Mesenchymal stem cell (in vitro differentiated cells and primary cell): Measurements from ENCODE around the gene ASCL3.

Experiments
- DNase-seq: peaks from one replicate; pipeline ENCODE4 v3.0.0-alpha.2; 2013
- H2AFZ ChIP-seq: one replicate; pipeline ENCODE4 v1.6.1; 2013; ENCODE audit warnings: low read depth, mild to moderate bottlenecking, control low read depth, inconsistent platforms, low read length, moderate library complexity
- H2AK5ac ChIP-seq: 2 replicates; pipeline ENCODE4 v1.6.1; 2013; ENCODE audit warnings: low read length, moderate library complexity, mild to moderate bottlenecking, inconsistent platforms; ENCODE audit not compliant: severe bottlenecking
- H2BK120ac ChIP-seq: one replicate; pipeline ENCODE4 v1.6.1; 2013; ENCODE audit warnings: low read depth, mild to moderate bottlenecking, inconsistent platforms, low read length, moderate library complexity
- H2BK12ac ChIP-seq, 2 experiments: one replicate each; pipeline ENCODE4 v1.6.1; 2013; ENCODE audit warnings: inconsistent platforms in 2 of 2, low read length in 2 of 2, mild to moderate bottlenecking in 2 of 2, moderate library complexity in 2 of 2, control low read depth in 1 of 2
- H2BK15ac ChIP-seq: one replicate; pipeline ENCODE4 v1.6.1; 2013; ENCODE audit warnings: mild to moderate bottlenecking, low read depth, inconsistent platforms; ENCODE audit not compliant: poor library complexity, severe bottlenecking
- H2BK5ac ChIP-seq: 2 replicates; pipeline ENCODE4 v1.6.1; 2013; ENCODE audit warnings: low read depth, mild to moderate bottlenecking, low read length, control low read depth, inconsistent platforms; ENCODE audit not compliant: poor library complexity, severe bottlenecking
- H3K14ac ChIP-seq, 2 experiments: one replicate each; pipeline ENCODE4 v1.6.1; 2013; ENCODE audit warnings: inconsistent platforms in 2 of 2, low read length in 2 of 2, control low read depth in 1 of 2, mild to moderate bottlenecking in 1 of 2, moderate library complexity in 1 of 2
- H3K18ac ChIP-seq, 2 experiments: one replicate each; pipeline ENCODE4 v1.6.1; 2013; ENCODE audit warnings: inconsistent platforms in 2 of 2, low read length in 2 of 2, control low read depth in 1 of 2, low read depth in 1 of 2, mild to moderate bottlenecking in 1 of 2
- H3K23ac ChIP-seq, 2 experiments: one replicate each; pipeline ENCODE4 v1.6.1; 2013; ENCODE audit warnings: inconsistent platforms in 2 of 2, low read length in 2 of 2, mild to moderate bottlenecking in 2 of 2, moderate library complexity in 2 of 2, control low read depth in 1 of 2
- H3K27ac ChIP-seq: 2 replicates; pipeline ENCODE4 v1.5.1; 2013; ENCODE audit warnings: mild to moderate bottlenecking, moderate library complexity, low read length, control low read depth, inconsistent platforms; ENCODE audit not compliant: poor library complexity, severe bottlenecking
- H3K27me3 ChIP-seq, 2 experiments: 2 replicates each; pipeline versions ENCODE4 v1.6.1 to v1.7.0; 2013; ENCODE audit warnings: low read length in 2 of 2, mild to moderate bottlenecking in 2 of 2, moderate library complexity in 2 of 2, control low read depth in 1 of 2, inconsistent platforms in 1 of 2; ENCODE audit not compliant: control insufficient read depth in 1 of 2, insufficient read depth in 1 of 2
- H3K36me3 ChIP-seq, 2 experiments: 2 replicates each; pipeline versions ENCODE4 v1.6.1 to v1.7.0; 2013; ENCODE audit warnings: low read length in 2 of 2, control low read depth in 1 of 2, inconsistent platforms in 1 of 2, low read depth in 1 of 2, mild to moderate bottlenecking in 1 of 2; ENCODE audit not compliant: insufficient read depth in 2 of 2, control insufficient read depth in 1 of 2
- H3K4ac ChIP-seq, 2 experiments: one replicate each; pipeline ENCODE4 v1.6.1; 2013; ENCODE audit warnings: inconsistent platforms in 2 of 2, low read length in 2 of 2, mild to moderate bottlenecking in 2 of 2, moderate library complexity in 2 of 2, control low read depth in 1 of 2, low read depth in 1 of 2
- H3K4me1 ChIP-seq: 2 replicates; pipeline ENCODE4 v1.6.1; 2013; ENCODE audit warnings: low read depth, low read length, control low read depth; ENCODE audit not compliant: control insufficient read depth, insufficient read depth
- H3K4me2 ChIP-seq: 2 replicates; pipeline ENCODE4 v1.6.1; 2013; ENCODE audit warnings: low read length, mild to moderate bottlenecking, inconsistent platforms; ENCODE audit not compliant: poor library complexity, severe bottlenecking
- H3K4me3 ChIP-seq, 2 experiments: 2 replicates each; pipeline versions ENCODE4 v1.5.1 to v1.7.0; 2013; ENCODE audit warnings: low read length in 2 of 2, mild to moderate bottlenecking in 2 of 2, control low read depth in 1 of 2, low read depth in 1 of 2; ENCODE audit not compliant: insufficient read depth in 1 of 2
- H3K79me1 ChIP-seq: replicated peaks from 2 replicates; pipeline ENCODE4 v1.6.1; 2013; ENCODE audit warnings: mild to moderate bottlenecking, control low read depth, low read length, inconsistent platforms; ENCODE audit not compliant: poor library complexity, severe bottlenecking
- H3K9ac ChIP-seq: 2 replicates; pipeline ENCODE4 v1.7.0; 2013; ENCODE audit warnings: mild to moderate bottlenecking, low read length, moderate library complexity
- H3K9me3 ChIP-seq: 2 replicates; pipeline ENCODE4 v1.7.0; 2013; ENCODE audit warnings: mild to moderate bottlenecking, low read length; ENCODE audit not compliant: control insufficient read depth
- H4K8ac ChIP-seq: one replicate; pipeline ENCODE4 v1.6.1; 2013; ENCODE audit warnings: inconsistent platforms, mild to moderate bottlenecking, low read length, moderate library complexity
- H4K91ac ChIP-seq: one replicate; pipeline ENCODE4 v1.6.1; 2013; ENCODE audit warnings: mild to moderate bottlenecking, low read length, inconsistent platforms
- WGBS: methylation state at CpG from one replicate; pipeline ENCODE4 v1.1.7; 2013; ENCODE audit warnings: mixed read lengths; 5-methylcytosine and 5-hydroxymethylcytosine counted together

ASCL3 gene

DNA sequence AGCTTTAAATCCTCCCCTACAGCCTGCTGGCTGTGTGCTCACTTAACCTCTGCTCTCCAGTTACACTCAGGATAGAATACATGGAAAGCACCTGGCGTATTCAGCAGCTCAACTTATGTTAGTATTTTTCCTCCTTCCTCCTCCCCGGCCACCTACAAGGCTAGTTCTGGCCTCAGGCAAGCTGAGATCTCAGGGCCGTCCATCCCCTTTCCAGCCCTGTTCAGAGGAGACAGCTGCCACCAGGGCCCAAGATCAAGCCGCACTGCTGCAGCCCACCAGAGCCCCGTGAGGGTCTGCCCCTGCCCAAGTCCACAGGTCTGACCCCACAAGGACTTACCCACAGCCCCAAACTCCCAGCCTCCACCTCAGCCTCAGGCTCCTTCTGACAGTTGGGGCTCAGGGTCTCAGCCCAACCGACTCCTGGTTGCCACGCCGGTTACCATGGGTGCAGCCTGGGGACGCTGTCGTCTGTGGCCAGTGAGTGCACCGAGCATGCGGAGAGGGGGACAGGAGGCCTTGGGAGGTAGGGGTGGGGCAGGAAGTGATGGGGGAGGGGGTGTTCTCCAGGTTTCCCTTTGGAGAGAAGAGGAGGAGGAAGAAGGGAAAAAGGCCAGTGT, 10.1 kb downstream of the ASCL3 start, which contains the start of gene C11orf16:
TSS of gene C11orf16 (minus strand) at position 384 of the 617 bp plus-strand sequence. CDS start 639 bp downstream, outside the sequence.
- H3K4ac ChIP-seq: peak within 1 kb of the TSS in 1 of 2 experiments; percentile 18
- H2BK5ac ChIP-seq: peak within 1 kb of the TSS; percentile 23
- H3K79me1 ChIP-seq: no peaks in the 10 kb centered on the region
- peaks cover 11% of the 10 kb centered on the region for H3K4me1 ChIP-seq
- H2AFZ ChIP-seq: no peak within 1 kb of the TSS
- no peak within 1 kb of the TSS for H3K23ac ChIP-seq
- H2AK5ac ChIP-seq: peak within 1 kb of the TSS; percentile 60
- WGBS: 87% methylated on average over 12 of the region's 12 CpGs
- no peak within 1 kb of the TSS for H2BK120ac ChIP-seq
- no peak within 1 kb of the TSS for H3K4me3 ChIP-seq
- H3K9me3 ChIP-seq: no peaks in the 10 kb centered on the region
- no peak within 1 kb of the TSS for H3K9ac ChIP-seq
- peak within 1 kb of the TSS; percentile 84 for H4K91ac ChIP-seq
- no peaks in the 10 kb centered on the region for H3K27me3 ChIP-seq
- H3K18ac ChIP-seq: peak within 1 kb of the TSS; percentile 37 to 68
- H3K4me2 ChIP-seq: no peak within 1 kb of the TSS
- H4K8ac ChIP-seq: no peak within 1 kb of the TSS
- peak within 1 kb of the TSS in 1 of 2 experiments; percentile 89 for H3K14ac ChIP-seq
- DNase-seq: no peak
- no peak within 1 kb of the TSS for H3K27ac ChIP-seq
- peak within 1 kb of the TSS; percentile 95 to 96 for H2BK12ac ChIP-seq
- H3K36me3 ChIP-seq: no peaks in the 10 kb centered on the region
- H2BK15ac ChIP-seq: peak within 1 kb of the TSS; percentile 65

DNA sequence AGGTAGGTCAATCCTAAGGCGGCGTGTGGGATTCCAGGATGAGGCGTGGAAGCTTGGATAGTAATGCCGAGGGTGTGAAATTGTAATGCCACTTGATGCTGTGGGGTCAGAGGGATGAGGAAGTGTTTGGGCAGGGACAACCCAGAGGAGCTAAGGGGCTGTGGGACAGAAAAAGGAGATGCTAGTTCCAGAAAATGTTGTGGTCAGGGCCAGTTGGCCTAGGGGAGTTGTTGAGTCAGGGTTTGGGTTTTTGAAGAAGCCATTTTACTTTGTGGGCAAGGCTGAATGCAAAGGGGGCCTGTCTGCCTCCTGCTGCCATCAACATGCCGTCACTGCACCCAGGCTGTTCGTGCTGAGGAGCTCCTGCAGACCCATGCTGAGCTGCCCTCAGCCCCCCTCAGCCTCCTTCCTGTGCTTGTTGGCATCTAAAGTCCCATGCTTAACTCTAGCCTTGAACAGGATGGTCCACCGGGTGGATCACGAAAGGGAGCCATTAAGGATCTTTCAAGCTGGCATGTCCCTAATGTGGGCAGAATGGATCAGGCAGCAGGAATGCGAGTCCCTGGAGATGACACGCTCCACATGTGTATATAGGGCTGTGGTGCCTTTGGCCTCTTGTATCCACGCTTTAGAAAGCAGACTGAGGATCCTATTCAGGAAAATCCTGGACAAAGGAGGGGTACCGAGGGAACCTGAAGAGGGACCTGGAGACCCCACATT, 12.2 kb downstream of the ASCL3 start:
- no peak overlapping the region for H2AFZ ChIP-seq

DNA sequence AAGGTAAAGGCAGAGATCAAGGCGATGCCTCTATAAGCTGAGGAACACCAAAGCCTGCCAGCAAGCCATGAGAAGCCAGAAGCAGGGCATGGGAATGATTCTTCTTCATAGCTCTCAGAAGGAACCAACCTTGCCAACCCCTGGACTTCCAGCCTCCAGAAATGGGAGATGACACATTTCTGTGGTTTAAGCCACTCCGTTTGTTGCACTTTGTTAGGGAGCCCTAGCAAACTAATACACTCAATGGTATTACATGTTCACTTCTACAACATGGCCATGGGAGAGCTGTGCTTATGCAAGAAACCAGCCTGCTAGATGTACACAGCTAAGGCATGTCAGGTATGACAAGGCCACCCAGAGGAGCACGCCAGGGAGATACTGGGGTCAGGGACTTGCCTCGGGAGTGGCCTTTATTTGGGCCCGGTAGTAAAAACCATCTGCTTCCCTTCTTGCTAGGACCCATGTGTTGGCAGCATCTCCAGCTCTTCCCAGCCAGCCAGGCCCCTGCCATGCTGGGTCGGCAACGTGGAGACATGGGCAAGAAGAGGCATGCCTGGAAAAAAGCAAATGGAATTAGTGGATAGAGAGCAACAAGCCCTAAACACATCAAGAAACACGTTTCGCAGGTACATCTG, 13.7 kb downstream of the ASCL3 start:
- H2BK120ac ChIP-seq: no peak overlapping the region
- H3K23ac ChIP-seq: no peak overlapping the region
- H3K18ac ChIP-seq: no peak overlapping the region
- no peak overlapping the region for H2AFZ ChIP-seq
- H3K4me1 ChIP-seq: peaks cover 7% of the 10 kb centered on the region
- no peak overlapping the region for H2BK5ac ChIP-seq
- no peak overlapping the region for H2BK15ac ChIP-seq
- no peak overlapping the region for H4K91ac ChIP-seq
- H3K4me3 ChIP-seq: no peak overlapping the region
- no peak overlapping the region for H3K27ac ChIP-seq
- peak; percentile 36 for DNase-seq
- H3K79me1 ChIP-seq: no peaks in the 10 kb centered on the region
- H3K9me3 ChIP-seq: no peaks in the 10 kb centered on the region
- no peak overlapping the region for H3K4me2 ChIP-seq
- no peak overlapping the region for H3K14ac ChIP-seq
- no peak overlapping the region for H3K4ac ChIP-seq
- no peak overlapping the region for H3K9ac ChIP-seq
- H3K36me3 ChIP-seq: peaks cover 12 to 16% of the 10 kb centered on the region in 2 experiments
- no peaks in the 10 kb centered on the region for H3K27me3 ChIP-seq
- no peak overlapping the region for H2AK5ac ChIP-seq
- no peak overlapping the region for H2BK12ac ChIP-seq
- no peak overlapping the region for H4K8ac ChIP-seq
- WGBS: 90% methylated on average over 9 of the region's 9 CpGs

More for the DNA sequence above, 12.2 kb downstream of the ASCL3 start:
- Histone ChIP-seq H3K18ac (peak overlapping the region in 1 of 2 experiments; percentile 1), H3K9ac (no peak overlapping the region), H3K4me3 (no peak overlapping the region), H3K36me3 (peaks cover under 1 to 7% of the 10 kb centered on the region in 2 experiments), H2BK120ac (no peak overlapping the region), H3K4me2 (no peak overlapping the region), H3K14ac (peak overlapping the region in 1 of 2 experiments; percentile 0), H3K9me3 (no peaks in the 10 kb centered on the region), H2BK12ac (peak overlapping the region; percentile 21 to 30), H2BK5ac (no peak overlapping the region), H2AK5ac (no peak overlapping the region), H3K79me1 (no peaks in the 10 kb centered on the region), H2BK15ac (no peak overlapping the region), H4K8ac (no peak overlapping the region), H3K4ac (no peak overlapping the region), H4K91ac (no peak overlapping the region), H3K27me3 (no peaks in the 10 kb centered on the region), H3K4me1 (peaks cover 9% of the 10 kb centered on the region), H3K27ac (no peak overlapping the region), H3K23ac (no peak overlapping the region)
- 94% methylated on average over 12 of the region's 12 CpGs for WGBS
- DNase-seq: no peak

DNA sequence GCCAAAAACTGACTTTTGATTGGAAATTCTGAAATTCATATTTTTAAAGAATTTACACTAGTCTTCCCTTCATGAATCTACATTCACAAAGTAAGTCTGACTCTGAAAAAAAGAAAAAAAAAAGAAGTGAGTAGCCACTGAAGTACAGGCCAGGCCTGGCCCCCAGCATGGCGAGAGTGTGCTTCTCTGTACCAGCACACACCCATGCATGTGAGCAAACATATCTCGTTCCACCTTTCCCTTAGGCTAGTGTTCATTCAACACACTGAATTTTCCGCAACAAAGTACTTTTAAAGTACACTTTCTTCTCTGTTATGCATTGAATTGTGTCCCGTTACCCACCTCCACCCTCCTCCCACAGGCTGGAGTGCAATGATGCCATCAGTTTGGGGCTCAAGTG, 14.6 kb downstream of the ASCL3 start:
- 100% methylated on average over 4 of the region's 4 CpGs for WGBS
- Histone ChIP-seq H3K9me3 (no peaks in the 10 kb centered on the region), H3K18ac (no peak overlapping the region), H2BK12ac (no peak overlapping the region), H3K27me3 (no peaks in the 10 kb centered on the region), H3K9ac (no peak overlapping the region), H2BK120ac (no peak overlapping the region), H4K91ac (no peak overlapping the region), H3K14ac (no peak overlapping the region), H2BK15ac (no peak overlapping the region), H3K36me3 (peaks cover 16% of the 10 kb centered on the region in 2 experiments), H2BK5ac (no peak overlapping the region), H3K79me1 (no peaks in the 10 kb centered on the region), H3K4me1 (peaks cover 7% of the 10 kb centered on the region), H4K8ac (no peak overlapping the region), H2AK5ac (no peak overlapping the region), H3K23ac (no peak overlapping the region), H3K4ac (no peak overlapping the region), H2AFZ (no peak overlapping the region), H3K4me2 (no peak overlapping the region), H3K27ac (no peak overlapping the region), H3K4me3 (no peak overlapping the region)
- no peak for DNase-seq
